Endometrium (tissue), 2 donors: ENCODE results near the gene CLCN7.

Experiments used
- FAIRE-seq: peaks from 2 replicates; lab custom pipeline; 2012; peaks lifted over from hg19 to GRCh38; lab: Jason Lieb, UNC
- donor health status: control.
- donor health status: control.

The CLCN7 gene

DNA sequence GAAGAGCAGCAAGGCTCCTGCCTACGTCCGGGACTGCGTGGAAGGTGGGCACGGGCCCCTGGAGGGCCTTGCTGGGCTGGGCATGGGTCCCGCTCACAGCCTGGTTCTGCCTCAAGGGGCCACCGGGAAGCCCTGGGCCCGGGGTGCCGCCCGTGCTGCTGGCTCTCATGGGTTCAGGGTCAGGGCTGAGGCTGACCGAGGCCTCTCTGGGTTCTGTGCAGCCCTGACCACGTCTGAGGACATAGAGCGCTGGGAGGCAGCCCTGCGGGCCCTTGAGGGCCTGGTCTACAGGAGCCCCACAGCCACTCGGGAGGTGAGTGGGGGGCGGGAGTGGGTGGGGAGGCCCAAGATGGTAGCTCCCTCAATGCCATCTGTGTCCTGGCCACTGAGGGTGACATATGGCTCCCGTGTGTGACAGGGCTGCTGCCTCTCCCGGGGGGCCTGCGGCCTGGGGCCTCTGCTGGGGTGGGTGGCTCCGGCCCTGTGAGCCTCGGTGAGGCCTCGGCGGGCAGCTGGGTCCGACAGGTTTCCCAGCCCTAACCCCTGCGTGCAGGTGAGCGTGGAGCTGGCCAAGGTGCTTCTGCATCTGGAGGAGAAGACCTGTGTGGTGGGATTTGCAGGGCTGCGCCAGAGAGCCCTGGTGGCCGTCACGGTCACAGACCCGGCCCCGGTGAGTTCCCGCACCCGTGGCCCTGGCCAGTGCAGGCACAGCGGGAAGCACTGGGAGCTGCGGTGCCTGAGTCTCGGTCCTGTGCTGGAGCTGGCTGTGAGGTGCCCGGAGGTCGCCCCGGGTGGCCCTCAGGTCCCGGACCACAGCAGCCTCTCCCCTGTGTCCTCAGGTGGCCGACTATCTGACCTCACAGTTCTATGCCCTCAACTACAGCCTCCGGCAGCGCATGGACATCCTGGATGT, 27.5 kb upstream of the CLCN7 start:
- FAIRE-seq, result no peak

- FAIRE-seq, result no peak
Measured at GRCh38 chr16:1501630-1502029, 26.8 kb upstream of the CLCN7 start.

- FAIRE-seq, result no peak
Measured at GRCh38 chr16:1500465-1501150, 25.8 kb upstream of the CLCN7 start.

DNA sequence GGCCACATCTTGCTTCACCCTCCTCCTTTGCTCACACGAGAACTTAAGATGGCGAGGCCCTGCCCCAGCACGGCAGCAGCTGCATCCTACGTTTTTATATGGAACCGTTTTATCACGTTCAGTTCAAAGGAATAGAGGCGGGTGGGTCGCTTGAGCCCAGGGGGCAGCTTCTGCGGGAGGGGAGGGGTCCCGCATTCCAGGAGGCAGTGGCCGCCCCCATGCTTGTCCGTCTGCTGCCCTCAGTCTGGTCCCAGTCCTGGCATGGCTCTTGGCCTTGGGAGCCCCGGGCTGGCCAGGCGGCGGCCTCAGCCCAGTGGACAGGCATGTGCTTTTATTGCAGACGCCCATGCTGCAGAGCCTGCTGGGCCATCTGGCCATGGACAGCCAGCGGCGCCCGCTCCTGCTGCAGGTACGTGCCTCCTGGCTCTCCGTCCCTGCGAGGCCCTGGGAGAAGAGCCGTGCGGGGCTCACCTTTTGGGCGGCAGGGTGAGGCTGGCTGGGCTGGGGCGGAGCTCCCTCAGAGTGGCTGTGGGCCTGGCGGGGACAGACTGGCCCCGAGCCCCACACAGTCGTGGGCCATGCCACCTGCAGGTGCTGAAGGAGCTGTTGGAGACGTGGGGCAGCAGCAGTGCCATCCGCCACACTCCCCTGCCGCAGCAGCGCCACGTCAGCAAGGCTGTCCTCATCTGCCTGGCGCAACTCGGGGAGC, 25.1 kb upstream of the CLCN7 start:
- no peak for FAIRE-seq

DNA sequence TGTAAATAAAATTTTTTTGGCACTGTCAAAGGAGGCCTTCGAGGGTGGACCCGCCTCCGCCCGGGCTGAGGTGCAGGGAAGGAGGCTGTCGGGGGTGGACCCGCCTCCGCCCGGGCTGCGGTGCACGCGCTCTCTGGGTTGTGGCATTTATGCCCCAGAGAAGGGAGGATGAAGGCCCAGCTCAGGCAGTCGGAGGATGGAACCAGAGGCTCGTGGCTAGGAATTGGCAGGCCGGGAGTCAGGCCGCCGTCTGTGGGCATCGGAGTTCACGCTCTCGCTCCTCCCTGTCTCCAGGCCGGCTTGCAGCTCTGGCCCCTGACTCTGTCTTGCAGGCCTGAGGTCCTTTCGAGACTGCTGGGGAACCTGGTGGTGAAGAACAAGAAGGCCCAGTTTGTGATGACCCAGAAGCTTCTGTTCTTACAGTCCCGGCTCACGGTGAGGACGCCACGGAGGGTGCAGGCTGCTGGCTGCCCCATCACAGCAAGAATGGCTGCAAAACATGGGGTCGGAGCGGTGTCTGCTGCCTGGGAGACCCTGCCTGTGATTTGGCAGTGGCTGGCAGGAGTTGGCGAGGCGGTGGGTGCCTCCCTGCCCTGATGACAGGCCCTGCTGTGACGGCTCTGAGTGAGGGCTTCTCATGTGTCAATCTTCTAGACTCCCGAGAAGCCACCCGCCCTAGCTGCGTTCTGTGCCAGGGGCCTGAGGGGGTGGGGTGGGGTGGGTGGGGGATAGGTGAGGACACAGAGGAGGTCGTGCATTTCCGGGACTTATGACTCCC, 24.3 kb upstream of the CLCN7 start:
- FAIRE-seq, result no peak

DNA sequence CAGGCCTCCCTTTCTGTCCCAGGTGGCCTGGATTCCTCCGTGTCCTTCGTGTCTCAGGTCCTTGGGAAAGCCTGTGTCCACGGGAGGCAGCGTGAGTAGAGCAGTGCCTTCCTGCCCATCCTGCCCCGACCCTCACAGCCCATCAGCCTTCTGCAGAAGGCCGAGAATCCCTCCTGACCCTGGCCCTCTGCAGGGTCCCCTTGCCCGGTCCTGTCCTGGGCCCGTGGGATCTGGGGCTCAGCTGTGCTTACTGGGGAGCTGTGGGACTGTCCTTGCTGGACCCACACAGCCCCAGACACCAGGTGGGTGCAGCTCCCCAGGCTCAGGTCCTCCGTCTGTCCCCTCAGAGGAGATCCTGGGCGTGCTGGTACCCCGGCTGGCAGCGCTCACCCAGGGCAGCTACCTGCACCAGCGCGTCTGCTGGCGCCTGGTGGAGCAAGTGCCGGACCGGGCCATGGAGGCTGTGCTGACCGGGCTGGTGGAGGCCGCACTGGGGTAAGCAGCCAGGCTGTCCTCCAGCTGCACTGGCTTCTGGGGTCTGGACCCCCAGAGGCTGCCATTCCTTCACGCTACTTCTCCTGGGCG, 22.3 kb upstream of the CLCN7 start:
- no peak for FAIRE-seq

- FAIRE-seq, result no peak
Measured at GRCh38 chr16:1496464-1496863, 21.6 kb upstream of the CLCN7 start.

DNA sequence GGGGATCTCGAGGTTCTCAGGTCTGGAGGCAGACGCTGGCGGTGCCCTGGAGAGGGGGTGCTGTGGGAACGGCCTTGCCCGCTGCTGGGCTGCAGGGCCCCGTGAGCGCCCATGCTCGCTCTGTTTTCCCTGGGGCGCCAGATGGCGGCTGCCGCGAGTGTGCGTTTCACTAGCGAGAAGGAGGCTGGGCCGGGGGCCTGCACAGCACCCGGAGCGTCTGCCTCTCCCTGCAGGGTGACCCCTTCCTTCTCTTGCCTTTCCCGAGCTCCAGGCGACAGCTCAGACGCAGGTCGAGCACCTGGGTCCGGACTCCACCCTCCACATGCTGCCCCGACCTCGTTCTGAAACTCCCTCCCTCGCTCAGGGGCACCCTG, 21.0 kb upstream of the CLCN7 start:
- no peak for FAIRE-seq

DNA sequence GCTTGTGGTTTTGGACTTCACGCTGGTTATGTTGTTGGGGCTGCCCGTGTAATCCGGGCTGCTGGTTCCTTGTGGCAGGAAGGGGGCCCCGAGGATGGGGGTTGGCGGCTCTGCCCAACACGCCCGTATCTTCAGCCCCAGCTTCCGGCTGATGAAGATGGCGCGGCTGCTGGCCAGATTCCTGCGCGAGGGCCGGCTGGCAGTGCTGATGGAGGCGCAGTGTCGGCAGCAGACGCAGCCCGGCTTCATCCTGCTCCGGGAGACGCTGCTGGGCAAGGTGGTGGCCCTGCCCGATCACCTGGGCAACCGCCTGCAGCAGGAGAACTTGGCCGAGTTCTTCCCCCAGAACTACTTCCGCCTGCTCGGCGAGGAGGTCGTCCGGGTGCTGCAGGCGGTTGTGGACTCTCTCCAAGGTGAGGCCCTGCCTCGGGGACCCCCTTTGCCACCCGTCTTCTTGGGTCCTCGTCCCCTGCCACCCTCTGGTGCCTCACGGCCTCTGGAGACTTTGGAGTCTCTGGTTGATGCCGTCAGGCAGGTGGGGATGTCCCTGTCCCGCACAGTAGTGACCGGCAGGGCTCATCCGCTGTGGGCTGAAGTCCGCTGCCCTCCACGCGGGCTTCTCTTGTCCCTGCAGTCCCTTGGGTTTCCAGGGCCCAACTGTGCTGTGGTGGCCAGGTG, 20.5 kb upstream of the CLCN7 start:
- FAIRE-seq, result no peak

DNA sequence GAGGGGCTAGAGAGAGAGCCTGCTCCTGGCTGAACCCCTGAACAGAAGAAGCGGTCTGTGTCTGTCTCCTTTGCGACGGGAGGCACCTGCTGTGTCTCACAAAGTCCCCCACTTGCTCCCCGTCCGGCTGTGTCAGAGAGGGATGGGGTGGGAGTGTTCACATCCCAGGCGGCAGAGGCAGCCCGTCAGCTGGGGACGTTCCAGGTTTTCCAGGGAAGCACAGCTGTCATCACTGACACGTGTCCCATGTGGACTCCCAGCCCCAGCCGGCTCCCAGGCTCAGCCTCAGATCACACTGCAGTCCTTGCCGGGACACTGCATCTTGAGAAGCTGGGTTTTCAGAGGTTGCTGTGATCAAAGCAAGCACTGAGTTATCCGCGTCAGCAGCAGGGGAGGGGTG, 19.9 kb upstream of the CLCN7 start:
- FAIRE-seq, result no peak

- no peak for FAIRE-seq
Measured at GRCh38 chr16:1494129-1494640, 19.4 kb upstream of the CLCN7 start.

DNA sequence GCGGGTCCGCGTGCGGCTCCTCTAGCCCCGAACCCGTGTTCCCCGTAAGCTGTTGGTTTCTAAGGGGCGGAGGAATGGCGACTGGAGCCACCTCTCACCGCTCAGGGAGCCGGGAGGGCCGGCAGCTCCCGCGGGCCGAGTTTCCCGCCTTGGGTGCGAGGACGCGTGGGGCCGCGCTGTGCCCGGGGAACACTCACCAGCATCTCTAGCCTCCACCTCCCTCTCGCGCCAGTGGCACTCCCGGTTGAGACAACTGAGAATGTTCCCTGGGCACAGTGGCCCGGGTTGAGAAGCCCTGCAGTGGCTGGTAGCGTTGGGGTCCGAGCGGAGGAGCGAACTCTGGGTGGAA, 18.9 kb upstream of the CLCN7 start:
- FAIRE-seq, result no peak

DNA sequence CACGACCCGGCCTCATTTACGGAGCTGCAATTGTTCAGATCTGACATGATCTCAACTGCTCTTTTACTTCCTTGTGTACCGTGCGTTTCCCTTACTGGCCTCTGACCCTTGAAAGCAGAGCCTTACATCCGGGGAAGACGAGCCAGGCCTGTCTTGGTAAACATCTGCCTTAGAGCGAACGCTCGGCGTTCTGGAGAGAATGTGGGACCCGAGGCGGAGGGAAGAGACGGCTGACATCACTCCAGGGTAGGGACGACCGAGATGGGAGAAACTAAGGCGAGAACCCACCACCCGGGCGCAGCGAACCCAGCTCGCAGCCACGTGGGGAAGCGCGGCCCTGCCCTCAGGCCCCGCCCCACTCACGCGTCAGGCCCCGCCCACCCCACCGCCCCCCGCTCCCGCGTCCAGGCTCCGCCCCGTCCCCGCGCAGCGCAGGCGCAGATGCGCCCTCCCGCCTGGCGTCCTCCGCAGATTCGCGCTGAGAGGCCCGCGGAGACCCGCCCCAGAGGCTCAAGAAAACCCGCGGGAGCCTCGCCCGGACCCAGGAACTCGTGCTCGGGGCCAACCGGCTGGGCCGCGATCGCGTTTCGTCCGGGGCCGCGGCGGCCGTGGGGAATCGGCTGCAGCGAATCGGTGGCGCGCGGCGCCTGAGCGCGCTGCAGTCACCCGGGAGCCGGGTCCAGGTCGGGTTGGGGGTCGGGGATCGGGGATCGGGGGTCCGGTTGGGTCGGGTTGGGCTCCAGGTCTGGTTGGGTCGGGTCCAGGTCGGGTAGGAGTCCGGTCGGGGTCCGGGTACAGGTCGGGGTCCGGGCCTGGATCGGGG, 18.3 kb upstream of the CLCN7 start, which contains the start of gene TELO2:
Gene TELO2 (plus strand): TSS at position 438 of the 823 bp plus-strand sequence. CDS start 922 bp downstream, outside the sequence.
- FAIRE-seq, result no peak

DNA sequence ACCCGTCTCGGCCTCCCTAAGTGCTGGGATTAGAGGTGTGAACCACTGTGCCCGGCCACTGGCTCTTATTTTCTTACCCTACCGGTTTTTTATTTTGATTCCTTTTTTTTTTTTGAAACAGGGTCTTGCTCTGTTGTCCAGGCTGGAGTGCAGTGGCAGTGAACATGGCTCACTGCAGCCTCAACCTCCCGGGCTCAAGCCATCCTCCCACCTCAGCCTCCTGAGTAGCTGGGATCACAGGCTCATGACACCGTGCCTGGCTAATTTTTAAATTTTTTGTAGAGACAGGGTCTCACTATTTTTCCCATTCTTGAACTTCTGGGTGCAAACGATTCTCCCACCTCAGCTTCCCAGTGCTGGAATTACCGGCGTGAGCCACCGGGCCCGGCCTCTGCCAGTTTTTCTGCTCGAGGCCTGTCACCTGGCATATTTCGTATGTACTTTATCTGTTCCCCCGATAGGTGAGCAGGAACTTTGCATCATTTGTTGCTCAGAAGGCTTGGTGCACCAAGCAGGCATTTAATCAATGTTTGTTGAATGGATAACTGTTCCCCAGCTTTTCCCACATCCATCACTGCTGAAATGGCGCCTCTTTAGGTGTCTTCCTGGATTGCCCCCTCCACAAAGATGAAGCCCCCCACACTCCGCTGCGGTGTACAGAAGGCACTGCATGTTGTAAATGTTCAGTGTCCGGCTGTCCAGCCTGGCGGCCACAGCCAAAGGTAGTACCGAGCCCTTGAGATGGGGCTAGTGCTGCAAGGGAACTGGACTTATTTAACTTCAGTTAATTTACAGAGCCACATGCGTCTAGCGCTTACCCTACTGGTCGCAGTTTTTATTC, 17.5 kb upstream of the CLCN7 start:
- FAIRE-seq, result no peak

GRCh38 chr16:1491327-1491726, 16.5 kb upstream of the CLCN7 start:
- no peak for FAIRE-seq

DNA sequence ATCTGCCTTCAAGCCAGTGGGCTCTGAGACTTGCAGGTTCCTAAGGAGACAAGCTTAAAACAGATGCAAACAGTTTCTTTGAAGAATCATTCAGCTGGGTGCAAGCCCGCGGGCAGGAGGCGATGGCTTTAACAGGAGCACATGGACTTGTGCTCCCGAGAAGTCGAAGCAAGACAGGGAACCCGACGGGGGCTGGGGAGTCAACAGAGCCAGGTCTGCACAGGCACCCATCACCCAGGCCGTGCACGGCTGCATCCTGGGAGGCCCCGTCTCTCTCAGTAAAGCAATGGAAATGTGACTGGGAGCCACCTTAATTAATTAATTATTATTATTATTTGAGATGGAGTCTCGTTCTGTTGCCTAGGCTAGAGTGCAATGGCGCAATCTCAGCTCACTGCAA, 14.2 kb upstream of the CLCN7 start:
- no peak for FAIRE-seq

- no peak for FAIRE-seq
Measured at GRCh38 chr16:1488619-1489018, 13.8 kb upstream of the CLCN7 start, which contains the start of gene PTX4. Gene PTX4 (minus strand): TSS chr16:1488944. CDS start chr16:1488909, 35 bp downstream.

GRCh38 chr16:1488054-1488601, 13.3 kb upstream of the CLCN7 start:
- no peak for FAIRE-seq
